Measurements from ENCODE around the gene GNAT2. TPM values are rescaled to one million over a fixed set of nuclear protein-coding genes. Genes with fewer than 3 reads are reported as not detected.

GNAT2 gene
- total RNA-seq, 1 experiment from 2014 or later: 0.52 TPM

DNA sequence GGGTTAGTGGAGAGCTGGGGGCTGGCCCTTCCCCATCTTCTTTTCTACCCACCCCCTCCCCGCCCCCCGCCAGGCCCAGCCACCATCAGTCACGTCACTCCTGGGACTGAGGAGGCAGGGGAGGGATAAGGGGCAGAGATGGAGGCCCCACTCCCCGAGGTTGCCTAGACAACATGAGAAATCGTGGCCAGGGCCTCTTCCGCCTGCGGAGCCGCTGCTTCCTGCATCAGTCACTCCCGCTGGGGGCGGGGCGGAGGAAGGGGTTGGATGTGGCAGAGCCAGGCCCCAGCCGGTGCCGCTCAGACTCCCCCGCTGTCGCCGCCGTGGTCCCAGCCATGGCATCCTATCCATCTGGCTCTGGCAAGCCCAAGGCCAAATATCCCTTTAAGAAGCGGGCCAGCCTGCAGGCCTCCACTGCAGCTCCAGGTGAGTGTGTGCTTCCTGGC lies 1.4 kb upstream of the GNAT2 start:
- DNase-seq: peak; percentile 83 to 84
- ChIA-PET CTCF (interaction anchor here (1.5 kb wide), 1 partner anchor 72 kb away, joined by 3 read pairs; the partner anchor contains the start of gene GNAI3), POLR2A (ENCODE audit: unreplicated experiment) (interaction anchor here (0.6 to 0.9 kb wide), 2 partner anchors 45 to 73 kb away, joined by 4 to 5 read pairs; partner anchors contain the start of gene GNAI3)
- Histone ChIP-seq H3K9me2 (ENCODE audit: insufficient read depth) (no peaks in the 10 kb centered on the region), H3K79me2 (ENCODE audit: low read depth) (peaks cover 63% of the 10 kb centered on the region), H2AFZ (peak overlapping the region; percentile 97), H3K9me3 (ENCODE audit: insufficient read depth, low read depth) (no peaks in the 10 kb centered on the region), H3F3A (ENCODE audit: insufficient read depth, low read depth) (peaks cover 43% of the 10 kb centered on the region), H3K4me1 (replicated peaks; ENCODE audit: insufficient read depth) (peaks cover 42% of the 10 kb centered on the region), H3K27me3 (ENCODE audit: insufficient read depth, low read depth) (no peaks in the 10 kb centered on the region), H3K4me2 (peak overlapping the region; percentile 95), H4K20me1 (ENCODE audit: insufficient read depth) (peaks cover 34% of the 10 kb centered on the region), H3K4me3 (peak overlapping the region; percentile 78), H3K36me3 (ENCODE audit: low read depth) (no peaks in the 10 kb centered on the region), H3K27ac (peak overlapping the region; percentile 49)
- no TSS peak for BruUV-seq (replicated peaks)
- intact Hi-C loops (cut with micrococcal nuclease; ENCODE audit: unreplicated experiment): loop anchor here (5.0 kb wide), 1 partner anchor 74 kb away; the partner anchor contains the start of gene GNAI3
- TF ChIP-seq EZH2 (IDR thresholded peaks at IDR 0.05; ENCODE audit: low read depth): no peak
- TF ChIP-seq, protein P1, sequence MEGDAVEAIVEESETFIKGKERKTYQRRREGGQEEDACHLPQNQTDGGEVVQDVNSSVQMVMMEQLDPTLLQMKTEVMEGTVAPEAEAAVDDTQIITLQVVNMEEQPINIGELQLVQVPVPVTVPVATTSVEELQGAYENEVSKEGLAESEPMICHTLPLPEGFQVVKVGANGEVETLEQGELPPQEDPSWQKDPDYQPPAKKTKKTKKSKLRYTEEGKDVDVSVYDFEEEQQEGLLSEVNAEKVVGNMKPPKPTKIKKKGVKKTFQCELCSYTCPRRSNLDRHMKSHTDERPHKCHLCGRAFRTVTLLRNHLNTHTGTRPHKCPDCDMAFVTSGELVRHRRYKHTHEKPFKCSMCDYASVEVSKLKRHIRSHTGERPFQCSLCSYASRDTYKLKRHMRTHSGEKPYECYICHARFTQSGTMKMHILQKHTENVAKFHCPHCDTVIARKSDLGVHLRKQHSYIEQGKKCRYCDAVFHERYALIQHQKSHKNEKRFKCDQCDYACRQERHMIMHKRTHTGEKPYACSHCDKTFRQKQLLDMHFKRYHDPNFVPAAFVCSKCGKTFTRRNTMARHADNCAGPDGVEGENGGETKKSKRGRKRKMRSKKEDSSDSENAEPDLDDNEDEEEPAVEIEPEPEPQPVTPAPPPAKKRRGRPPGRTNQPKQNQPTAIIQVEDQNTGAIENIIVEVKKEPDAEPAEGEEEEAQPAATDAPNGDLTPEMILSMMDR (conservative IDR thresholded peaks at IDR 0.05): no peak

DNA sequence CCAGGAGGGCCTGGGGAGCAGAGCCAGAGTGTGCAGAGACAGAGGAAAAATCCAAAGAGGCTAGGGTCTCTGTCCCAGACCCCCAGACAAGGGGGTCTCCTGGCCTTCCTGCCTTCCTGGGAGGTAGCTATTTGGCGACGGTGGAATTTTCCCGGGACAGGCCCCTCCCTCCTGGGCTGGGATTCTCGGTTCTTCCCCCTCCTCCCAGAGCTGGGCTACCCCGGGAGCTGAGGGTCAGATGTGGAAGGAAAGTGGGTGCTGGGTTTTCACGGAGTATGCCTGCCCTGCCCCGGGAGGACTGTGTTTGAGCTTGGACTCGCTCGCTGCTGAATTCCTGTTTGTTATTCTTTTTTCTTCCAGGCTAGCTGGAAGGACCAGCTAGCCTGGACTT lies 980 bp upstream of the GNAT2 start:
- intact Hi-C loops (cut with micrococcal nuclease; ENCODE audit: unreplicated experiment): loop anchor here (5.0 kb wide), 1 partner anchor 73 kb away; the partner anchor contains the start of gene GNAI3
- Histone ChIP-seq H3K79me2 (ENCODE audit: low read depth) (peaks cover 63% of the 10 kb centered on the region), H2AFZ (peak overlapping the region; percentile 97), H3K27ac (peak overlapping the region; percentile 49), H3F3A (ENCODE audit: insufficient read depth, low read depth) (peaks cover 44% of the 10 kb centered on the region), H3K4me2 (peak overlapping the region; percentile 95), H3K27me3 (ENCODE audit: insufficient read depth, low read depth) (no peaks in the 10 kb centered on the region), H3K4me3 (peak overlapping the region; percentile 78), H4K20me1 (ENCODE audit: insufficient read depth) (peaks cover 32% of the 10 kb centered on the region), H3K4me1 (replicated peaks; ENCODE audit: insufficient read depth) (peaks cover 42% of the 10 kb centered on the region), H3K36me3 (ENCODE audit: low read depth) (no peaks in the 10 kb centered on the region), H3K9me3 (ENCODE audit: insufficient read depth, low read depth) (no peaks in the 10 kb centered on the region), H3K9me2 (ENCODE audit: insufficient read depth) (no peaks in the 10 kb centered on the region)
- DNase-seq: peak; percentile 45 to 47
- BruUV-seq (replicated peaks): no TSS peak
- CTCF ChIA-PET: interaction anchor here (1.5 kb wide), 1 partner anchor 72 kb away, joined by 3 read pairs; the partner anchor contains the start of gene GNAI3
- TF ChIP-seq, protein P1 (conservative IDR thresholded peaks at IDR 0.05): no peak
- no peak for TF ChIP-seq EZH2 (IDR thresholded peaks at IDR 0.05; ENCODE audit: low read depth)
- POLR2A ChIA-PET (ENCODE audit: unreplicated experiment): interaction anchor here (0.6 to 0.9 kb wide), 2 partner anchors 45 to 72 kb away, joined by 4 to 5 read pairs; partner anchors contain the start of gene GNAI3

DNA sequence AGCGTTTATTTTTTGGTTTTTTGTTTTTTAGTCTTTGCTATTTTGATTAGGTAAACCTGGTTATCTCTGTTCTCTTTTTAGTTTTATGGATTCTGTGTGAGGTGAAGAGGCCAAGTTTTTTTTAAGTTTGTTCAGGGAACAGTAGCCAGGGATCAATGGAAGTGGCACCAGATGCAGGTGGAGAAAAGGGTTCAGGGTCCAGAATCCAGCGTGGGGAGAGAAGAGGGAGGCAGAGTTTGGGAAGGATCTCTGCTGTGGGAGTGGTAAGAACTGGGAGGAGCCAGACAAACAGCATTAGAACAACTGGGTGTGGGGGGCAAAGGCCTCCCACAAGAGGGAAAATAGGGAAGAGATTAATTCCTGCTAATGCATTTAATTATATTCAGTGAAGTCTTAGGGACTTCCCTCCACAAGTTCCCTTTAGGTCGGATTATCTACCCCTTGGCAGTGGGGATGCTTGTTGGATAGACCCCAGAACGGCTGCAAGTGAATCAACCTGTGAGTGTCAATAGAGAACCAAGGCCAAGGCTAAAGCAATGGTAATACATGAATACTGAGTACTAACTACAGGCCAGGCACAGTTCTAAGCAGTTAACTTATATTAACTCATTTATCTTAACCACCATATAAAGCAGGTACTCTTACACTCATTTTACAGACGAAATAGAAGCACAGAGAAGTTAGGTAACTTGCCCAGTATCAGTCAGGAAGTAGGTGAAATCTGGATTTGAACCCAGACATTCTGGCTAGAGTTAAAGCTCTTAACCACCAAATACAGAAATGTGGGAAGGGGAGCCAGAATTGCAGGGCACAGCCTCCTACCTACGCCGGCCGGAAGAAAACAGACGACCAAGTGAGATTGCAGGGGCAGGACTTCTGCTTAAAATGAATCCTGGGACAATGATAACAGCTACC lies 498 bp downstream of the GNAT2 start:
- TF ChIP-seq, protein P1 (conservative IDR thresholded peaks at IDR 0.05): no peak
- H3K79me2 ChIP-seq (ENCODE audit: low read depth): peaks cover 55% of the 10 kb centered on the region
- no peaks in the 10 kb centered on the region for H3K36me3 ChIP-seq (ENCODE audit: low read depth)
- CTCF ChIA-PET: no interaction called here
- peak overlapping the region; percentile 95 for H3K4me2 ChIP-seq
- peak overlapping the region; percentile 97 for H2AFZ ChIP-seq
- no peaks in the 10 kb centered on the region for H3K9me3 ChIP-seq (ENCODE audit: insufficient read depth, low read depth)
- TSS peak; percentile 72 for BruUV-seq (replicated peaks)
- peak overlapping the region; percentile 49 for H3K27ac ChIP-seq
- POLR2A ChIA-PET (ENCODE audit: unreplicated experiment): interaction anchor here (0.6 kb wide), 2 partner anchors 38 to 577 kb away, joined by 4 to 5 read pairs; partner anchors contain the start of gene WDR47
- no peak for DNase-seq
- H4K20me1 ChIP-seq (ENCODE audit: insufficient read depth): peaks cover 29% of the 10 kb centered on the region
- H3F3A ChIP-seq (ENCODE audit: insufficient read depth, low read depth): peaks cover 44% of the 10 kb centered on the region
- H3K4me3 ChIP-seq: peak overlapping the region; percentile 78
- peaks cover 42% of the 10 kb centered on the region for H3K4me1 ChIP-seq (replicated peaks; ENCODE audit: insufficient read depth)
- no peaks in the 10 kb centered on the region for H3K27me3 ChIP-seq (ENCODE audit: insufficient read depth, low read depth)
- intact Hi-C loops (cut with micrococcal nuclease; ENCODE audit: unreplicated experiment): no loop called here
- H3K9me2 ChIP-seq (ENCODE audit: insufficient read depth): no peaks in the 10 kb centered on the region

Measured in PC-9 (cell line).